Measurements from ENCODE around the gene SLC35F1.
A peak's percentile ranks its signal among the peaks of the same experiment; 100 is the strongest.

The SLC35F1 gene

DNA sequence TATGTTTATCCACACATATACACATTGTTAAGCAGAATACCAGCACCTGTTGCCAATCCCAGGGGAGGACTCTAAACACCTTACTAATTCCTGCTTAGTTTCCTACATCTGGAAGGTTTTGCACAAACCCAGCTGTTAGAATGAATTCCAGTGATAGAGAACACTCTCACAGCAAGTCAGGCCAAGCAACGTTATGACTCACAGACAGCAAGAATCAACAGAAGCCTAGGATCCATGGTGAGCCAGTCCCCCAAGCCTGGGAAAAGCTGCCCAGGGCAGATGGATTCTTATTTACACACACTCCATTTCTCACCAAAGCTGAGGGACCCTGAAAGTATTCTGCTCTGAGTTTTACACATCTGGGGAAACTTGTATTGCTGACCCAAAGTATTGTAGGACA lies 291.7 kb downstream of the SLC35F1 start:
- no peak overlapping the region for H3K4me3 ChIP-seq (ENCODE audit: control insufficient read depth, low read depth, low read length)
- DNase-seq (ENCODE audit: low read depth), result peak; percentile 80
- TF ChIP-seq, protein P1, sequence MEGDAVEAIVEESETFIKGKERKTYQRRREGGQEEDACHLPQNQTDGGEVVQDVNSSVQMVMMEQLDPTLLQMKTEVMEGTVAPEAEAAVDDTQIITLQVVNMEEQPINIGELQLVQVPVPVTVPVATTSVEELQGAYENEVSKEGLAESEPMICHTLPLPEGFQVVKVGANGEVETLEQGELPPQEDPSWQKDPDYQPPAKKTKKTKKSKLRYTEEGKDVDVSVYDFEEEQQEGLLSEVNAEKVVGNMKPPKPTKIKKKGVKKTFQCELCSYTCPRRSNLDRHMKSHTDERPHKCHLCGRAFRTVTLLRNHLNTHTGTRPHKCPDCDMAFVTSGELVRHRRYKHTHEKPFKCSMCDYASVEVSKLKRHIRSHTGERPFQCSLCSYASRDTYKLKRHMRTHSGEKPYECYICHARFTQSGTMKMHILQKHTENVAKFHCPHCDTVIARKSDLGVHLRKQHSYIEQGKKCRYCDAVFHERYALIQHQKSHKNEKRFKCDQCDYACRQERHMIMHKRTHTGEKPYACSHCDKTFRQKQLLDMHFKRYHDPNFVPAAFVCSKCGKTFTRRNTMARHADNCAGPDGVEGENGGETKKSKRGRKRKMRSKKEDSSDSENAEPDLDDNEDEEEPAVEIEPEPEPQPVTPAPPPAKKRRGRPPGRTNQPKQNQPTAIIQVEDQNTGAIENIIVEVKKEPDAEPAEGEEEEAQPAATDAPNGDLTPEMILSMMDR (conservative IDR thresholded peaks at IDR 0.05; ENCODE audit: control insufficient read depth, insufficient read depth, low read depth, low read length), result no peak

DNA sequence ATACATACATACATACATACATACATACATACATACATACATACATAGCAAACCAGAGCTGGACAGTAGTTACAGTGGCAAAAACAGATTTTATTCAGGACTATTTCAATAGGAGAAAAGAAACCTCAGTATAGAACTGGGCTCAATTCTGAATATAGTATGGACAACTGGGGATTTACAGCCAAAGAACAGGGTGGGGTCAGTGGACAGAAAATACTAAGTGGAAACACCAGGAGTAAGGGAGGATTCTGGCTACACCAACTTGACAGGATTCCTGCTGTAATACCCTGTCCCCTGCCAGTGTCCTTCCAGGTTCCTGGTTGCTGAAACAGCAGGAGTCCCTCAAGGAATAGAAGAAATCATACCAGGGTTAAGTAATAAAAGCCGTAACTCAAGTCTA lies 293.1 kb downstream of the SLC35F1 start:
- DNase-seq (ENCODE audit: low read depth), result no peak
- no peak overlapping the region for H3K4me3 ChIP-seq (ENCODE audit: control insufficient read depth, low read depth, low read length)
- TF ChIP-seq, protein P1 (conservative IDR thresholded peaks at IDR 0.05; ENCODE audit: control insufficient read depth, insufficient read depth, low read depth, low read length), result no peak

DNA sequence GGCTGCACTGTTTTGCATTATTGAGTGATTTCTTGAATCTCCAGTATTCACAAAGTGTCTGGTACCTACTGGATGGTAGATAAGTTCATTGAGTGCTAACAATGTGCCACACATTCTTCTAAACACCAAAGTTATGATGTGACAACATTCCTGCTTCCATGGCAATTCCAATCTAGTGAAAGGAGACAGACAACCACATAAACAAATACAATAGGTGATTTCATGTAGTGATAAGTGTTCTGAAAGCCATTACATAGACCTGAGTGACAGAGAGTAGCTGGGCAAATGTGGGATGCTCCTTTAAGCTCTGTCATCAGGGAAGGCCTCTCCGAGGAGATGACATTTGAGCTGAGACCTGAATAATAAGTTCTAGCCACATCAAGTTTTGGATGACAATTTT lies 295.5 kb downstream of the SLC35F1 start:
- TF ChIP-seq, protein P1 (conservative IDR thresholded peaks at IDR 0.05; ENCODE audit: control insufficient read depth, insufficient read depth, low read depth, low read length), result no peak
- H3K4me3 ChIP-seq (ENCODE audit: control insufficient read depth, low read depth, low read length), result no peak overlapping the region
- DNase-seq (ENCODE audit: low read depth), result no peak

DNA sequence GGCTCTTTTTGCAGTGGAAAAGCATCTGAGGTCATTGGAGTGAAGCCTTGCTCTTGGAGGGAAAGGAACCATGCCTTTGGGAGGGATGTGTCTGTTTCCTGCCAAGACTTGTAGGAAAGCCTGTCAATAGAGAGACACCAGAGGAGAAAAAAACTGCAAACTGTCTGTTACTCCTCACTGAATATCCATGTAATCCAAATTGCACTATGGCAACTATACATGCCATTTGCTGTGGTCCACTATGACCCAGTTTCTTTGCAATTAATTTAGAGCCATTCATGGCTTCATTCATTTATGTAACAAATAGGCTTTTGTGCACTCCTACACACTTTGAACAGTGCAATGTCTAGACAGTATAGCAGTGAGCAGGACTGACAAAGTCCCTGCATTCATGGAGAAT lies 296.5 kb downstream of the SLC35F1 start:
- no peak for DNase-seq (ENCODE audit: low read depth)
- TF ChIP-seq, protein P1 (conservative IDR thresholded peaks at IDR 0.05; ENCODE audit: control insufficient read depth, insufficient read depth, low read depth, low read length), result no peak
- no peak overlapping the region for H3K4me3 ChIP-seq (ENCODE audit: control insufficient read depth, low read depth, low read length)

DNA sequence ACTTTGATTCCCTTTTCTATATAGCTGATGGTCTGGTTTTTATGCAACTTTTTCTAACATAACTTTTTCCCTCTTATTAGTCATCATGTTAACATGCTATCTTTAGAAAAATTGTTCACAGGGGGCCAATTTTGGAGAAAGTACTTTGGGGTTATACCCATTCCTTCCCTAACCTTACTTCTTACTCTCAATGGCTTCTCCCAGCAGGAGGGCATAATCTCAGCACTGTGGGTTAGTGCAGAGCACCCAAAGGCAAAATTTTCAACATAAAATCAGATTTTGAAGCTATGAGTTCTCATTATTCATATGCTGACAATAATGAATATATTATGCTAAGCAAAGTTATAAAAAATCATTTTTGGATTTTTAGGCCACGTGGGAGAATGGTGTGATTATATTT lies 299.2 kb downstream of the SLC35F1 start:
- TF ChIP-seq, protein P1 (conservative IDR thresholded peaks at IDR 0.05; ENCODE audit: control insufficient read depth, insufficient read depth, low read depth, low read length), result no peak
- no peak overlapping the region for H3K4me3 ChIP-seq (ENCODE audit: control insufficient read depth, low read depth, low read length)
- no peak for DNase-seq (ENCODE audit: low read depth)

DNA sequence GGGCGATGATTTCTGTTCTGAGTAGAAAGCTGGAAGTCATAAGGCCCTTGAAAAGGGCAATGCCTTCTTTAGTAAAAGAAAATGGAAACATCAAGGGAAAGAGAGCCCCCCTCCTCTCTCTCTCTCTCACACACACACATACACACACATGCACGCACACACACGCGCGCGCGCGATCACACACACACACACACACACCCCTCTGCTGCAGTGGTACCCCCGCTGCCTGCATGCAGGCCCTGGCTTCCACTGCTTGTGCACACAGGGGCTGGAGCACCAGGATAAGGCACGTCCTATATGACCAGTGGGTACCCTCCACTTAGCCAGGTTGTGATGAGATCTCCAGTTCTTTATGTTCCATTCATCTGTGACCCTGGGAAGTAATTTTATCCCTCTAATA lies 300.9 kb downstream of the SLC35F1 start:
- TF ChIP-seq, protein P1 (conservative IDR thresholded peaks at IDR 0.05; ENCODE audit: control insufficient read depth, insufficient read depth, low read depth, low read length), result no peak
- no peak overlapping the region for H3K4me3 ChIP-seq (ENCODE audit: control insufficient read depth, low read depth, low read length)
- DNase-seq (ENCODE audit: low read depth), result no peak

Measured in fibroblast of mammary gland (primary cell).